22Rv1 (cell line): Measurements from ENCODE around the gene ERP27.

Experiments used
- H3K27ac ChIP-seq: fragments of 450-650 bp; 2 replicates; pipeline ENCODE4 v1.5.1; 2017
- CTCF ChIP-seq: fragments of 450-650 bp; IDR thresholded peaks from 2 replicates; pipeline ENCODE4 v1.5.1; 2017; ENCODE audit warnings: mild to moderate bottlenecking
- ZFX ChIP-seq: fragments of 450-650 bp; IDR thresholded peaks from 2 replicates; pipeline ENCODE4 v1.6.1; 2017; ENCODE audit warnings: antibody characterized with exemption, borderline replicate concordance

The ERP27 gene

GRCh38 chr12:14968478-14968877 lies 30.1 kb upstream of the ERP27 start:
- H3K27ac ChIP-seq, result no peak overlapping the region
- no peak for TF ChIP-seq CTCF
- no peak for TF ChIP-seq ZFX

- H3K27ac ChIP-seq, result no peak overlapping the region
Measured at GRCh38 chr12:14965221-14965620, 26.9 kb upstream of the ERP27 start.

GRCh38 chr12:14964406-14964805 lies 26.1 kb upstream of the ERP27 start:
- TF ChIP-seq CTCF (no peak), ZFX (no peak)
- no peak overlapping the region for H3K27ac ChIP-seq

More at GRCh38 chr12:14965221-14965620, 26.9 kb upstream of the ERP27 start:
- no peak for TF ChIP-seq CTCF
- TF ChIP-seq ZFX, result no peak

- TF ChIP-seq ZFX, result no peak
- no peak for TF ChIP-seq CTCF
- no peak overlapping the region for H3K27ac ChIP-seq
Measured at GRCh38 chr12:14963520-14963919, 25.2 kb upstream of the ERP27 start.

GRCh38 chr12:14962797-14963196 lies 24.5 kb upstream of the ERP27 start:
- TF ChIP-seq ZFX (no peak), CTCF (no peak)
- no peak overlapping the region for H3K27ac ChIP-seq

- no peak overlapping the region for H3K27ac ChIP-seq
- no peak for TF ChIP-seq CTCF
- TF ChIP-seq ZFX, result no peak
Measured at GRCh38 chr12:14962153-14962539, 23.8 kb upstream of the ERP27 start.

- no peak within 1 kb of the TSS for H3K27ac ChIP-seq
Measured at GRCh38 chr12:14961466-14962152, 23.3 kb upstream of the ERP27 start, which contains the start of gene ARHGDIB. ARHGDIB (minus strand) TSS chr12:14961601; CDS start chr12:14950712, 10,889 bp downstream.

More at GRCh38 chr12:14961466-14962152, 23.3 kb upstream of the ERP27 start, which contains the start of gene ARHGDIB:
- TF ChIP-seq ZFX, result no peak
- no peak for TF ChIP-seq CTCF
